Thyroid gland (tissue), 4 donors: Measurements from ENCODE around the gene REG1A.

ENCODE experiments used
- POLR2A ChIP-seq, 2 donors: fragments of 450-650 bp; IDR thresholded peaks; one replicate each; pipeline ENCODE4 v1.6.1; 2017; ENCODE audit warnings: antibody characterized with exemption in 2 of 2, mild to moderate bottlenecking in 2 of 2, moderate library complexity in 1 of 2
- TF ChIP-seq, protein P1 (sequence below), 6 experiments: fragments of 200-600 bp in 3 of 6; fragments of 450-650 bp in 3 of 6; sonication (generic) in 3 of 6; IDR thresholded peaks; one replicate each; pipeline ENCODE4 v1.5.1; 2016 to 2019; ENCODE audit warnings: antibody characterized with exemption in 6 of 6, mild to moderate bottlenecking in 2 of 6, inconsistent platforms in 1 of 6, moderate library complexity in 1 of 6

DNA sequence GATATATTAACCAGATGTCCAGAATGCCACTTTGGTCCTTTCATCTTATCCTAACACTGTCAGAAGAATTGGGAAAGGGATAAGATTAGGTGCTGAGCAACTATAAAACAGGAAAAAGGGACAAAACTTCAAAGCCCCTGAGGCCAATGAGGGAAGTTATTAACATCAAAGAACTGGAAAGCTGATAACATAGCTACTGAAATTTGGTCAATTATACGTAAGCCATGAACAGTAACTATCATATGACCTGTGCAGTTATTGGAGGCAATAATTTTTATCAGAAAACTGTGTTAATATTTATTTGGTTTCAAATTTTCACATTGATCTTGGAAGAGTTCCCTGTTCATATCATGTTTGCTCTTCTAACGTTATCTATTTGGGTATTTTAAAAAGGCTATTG is 41.8 kb downstream of the REG1A start:
- no peak for TF ChIP-seq POLR2A (IDR thresholded peaks at IDR 0.05)
- TF ChIP-seq, protein P1, sequence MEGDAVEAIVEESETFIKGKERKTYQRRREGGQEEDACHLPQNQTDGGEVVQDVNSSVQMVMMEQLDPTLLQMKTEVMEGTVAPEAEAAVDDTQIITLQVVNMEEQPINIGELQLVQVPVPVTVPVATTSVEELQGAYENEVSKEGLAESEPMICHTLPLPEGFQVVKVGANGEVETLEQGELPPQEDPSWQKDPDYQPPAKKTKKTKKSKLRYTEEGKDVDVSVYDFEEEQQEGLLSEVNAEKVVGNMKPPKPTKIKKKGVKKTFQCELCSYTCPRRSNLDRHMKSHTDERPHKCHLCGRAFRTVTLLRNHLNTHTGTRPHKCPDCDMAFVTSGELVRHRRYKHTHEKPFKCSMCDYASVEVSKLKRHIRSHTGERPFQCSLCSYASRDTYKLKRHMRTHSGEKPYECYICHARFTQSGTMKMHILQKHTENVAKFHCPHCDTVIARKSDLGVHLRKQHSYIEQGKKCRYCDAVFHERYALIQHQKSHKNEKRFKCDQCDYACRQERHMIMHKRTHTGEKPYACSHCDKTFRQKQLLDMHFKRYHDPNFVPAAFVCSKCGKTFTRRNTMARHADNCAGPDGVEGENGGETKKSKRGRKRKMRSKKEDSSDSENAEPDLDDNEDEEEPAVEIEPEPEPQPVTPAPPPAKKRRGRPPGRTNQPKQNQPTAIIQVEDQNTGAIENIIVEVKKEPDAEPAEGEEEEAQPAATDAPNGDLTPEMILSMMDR (IDR thresholded peaks at IDR 0.05), result no peak
